ENCODE results near the gene SLC7A8. TPM values are rescaled to one million over a fixed set of nuclear protein-coding genes. Genes with fewer than 3 reads are reported as not detected.

SLC7A8 gene
- total RNA-seq, 3 donors from 2014 or later (not counting 1 experiment from before 2014, with no cell fraction given), result 0.42 to 1.2 (median 1.0) TPM

DNA sequence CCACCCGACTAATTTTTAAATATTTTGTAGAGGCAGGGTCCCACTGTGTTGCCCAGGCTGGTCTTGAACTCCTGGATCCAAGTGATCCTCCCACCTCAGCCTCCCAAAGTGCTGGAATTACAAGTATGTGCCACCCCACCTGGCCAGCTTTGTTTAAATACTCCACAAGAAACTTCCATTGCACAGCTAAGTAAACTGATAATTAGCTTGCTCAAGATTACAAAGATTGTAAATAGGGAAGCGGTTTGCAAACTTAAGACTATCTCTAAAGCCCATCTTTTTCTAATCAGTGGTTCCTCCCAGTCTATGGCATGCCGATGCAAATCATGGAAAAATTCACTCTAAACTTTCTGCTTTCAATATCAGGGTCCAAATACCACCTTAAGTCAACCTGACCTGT lies 9.7 kb downstream of the SLC7A8 start:
- H3K4me1 Mint-ChIP-seq, result no peaks in the 10 kb centered on the region
- ATAC-seq, result no peak
- TF ChIP-seq CTCF (IDR thresholded peaks at IDR 0.05), result no peak
- Histone ChIP-seq H3K27ac (ENCODE audit: low read length) (no peak overlapping the region), H3K4me3 (ENCODE audit: low read length) (no peak overlapping the region), H3K4me1 (ENCODE audit: control insufficient read depth, insufficient read depth, low read length) (no peaks in the 10 kb centered on the region), H3K36me3 (ENCODE audit: control insufficient read depth, insufficient read depth, low read length) (no peaks in the 10 kb centered on the region), H3K9me3 (ENCODE audit: control insufficient read depth, insufficient read depth, low read length) (no peaks in the 10 kb centered on the region), H3K27me3 (ENCODE audit: control insufficient read depth, insufficient read depth, low read length) (no peaks in the 10 kb centered on the region)
- H3K4me3 Mint-ChIP-seq, result no peak overlapping the region
- no peaks in the 10 kb centered on the region for H3K36me3 Mint-ChIP-seq
- WGBS (ENCODE audit: insufficient coverage), result 85% methylated on average over 3 of the region's 3 CpGs
- DNase-seq, result no peak
- intact Hi-C loops (cut with micrococcal nuclease), result no loop called here
- peaks cover 7 to 10% of the 10 kb centered on the region in 2 donors for H3K27me3 Mint-ChIP-seq (ENCODE audit: low read depth in 2 of 2)
- H3K9me3 Mint-ChIP-seq, result no peaks in the 10 kb centered on the region
- no peak overlapping the region for H3K27ac Mint-ChIP-seq

DNA sequence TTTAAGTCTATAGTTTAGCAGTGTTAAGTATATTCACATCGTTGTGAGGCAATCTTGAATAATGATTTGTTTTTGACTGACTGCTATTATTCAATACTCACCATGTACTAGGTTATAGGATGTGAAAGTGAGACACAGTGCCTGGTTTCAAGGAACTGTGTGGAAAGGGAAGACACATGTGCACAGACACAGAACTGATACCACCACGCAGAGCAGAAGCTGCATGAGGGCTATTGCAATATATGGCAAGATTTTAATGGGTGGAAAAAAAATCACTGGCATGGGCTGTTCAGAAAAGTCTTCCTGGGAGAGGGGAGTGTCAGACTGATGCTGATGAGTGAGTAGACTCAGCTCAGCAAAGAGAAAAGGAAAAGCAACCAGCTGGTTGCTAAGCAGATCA lies 10.4 kb downstream of the SLC7A8 start:
- Histone ChIP-seq H3K36me3 (ENCODE audit: control insufficient read depth, insufficient read depth, low read length) (no peaks in the 10 kb centered on the region), H3K4me1 (ENCODE audit: control insufficient read depth, insufficient read depth, low read length) (no peaks in the 10 kb centered on the region), H3K4me3 (ENCODE audit: low read length) (no peak overlapping the region), H3K9me3 (ENCODE audit: control insufficient read depth, insufficient read depth, low read length) (no peaks in the 10 kb centered on the region), H3K27ac (ENCODE audit: low read length) (no peak overlapping the region), H3K27me3 (ENCODE audit: control insufficient read depth, insufficient read depth, low read length) (no peaks in the 10 kb centered on the region)
- Mint-ChIP-seq H3K9me3 (no peaks in the 10 kb centered on the region), H3K27ac (no peak overlapping the region), H3K36me3 (no peaks in the 10 kb centered on the region), H3K27me3 (ENCODE audit: low read depth in 2 of 2) (peaks cover 7 to 11% of the 10 kb centered on the region in 2 donors), H3K4me1 (no peaks in the 10 kb centered on the region), H3K4me3 (no peak overlapping the region)
- peak in 1 of 3 donors; percentile 5 for ATAC-seq
- 67% methylated on average over 1 of the region's 2 CpGs for WGBS (ENCODE audit: insufficient coverage)
- DNase-seq, result no peak
- TF ChIP-seq CTCF (IDR thresholded peaks at IDR 0.05), result no peak
- intact Hi-C loops (cut with micrococcal nuclease), result no loop called here

- Histone ChIP-seq H3K27ac (ENCODE audit: low read length) (no peak overlapping the region), H3K4me1 (ENCODE audit: control insufficient read depth, insufficient read depth, low read length) (no peaks in the 10 kb centered on the region)
- intact Hi-C loops (cut with micrococcal nuclease), result no loop called here
Measured at GRCh38 chr14:23172574-23172973, 10.9 kb downstream of the SLC7A8 start.

More at GRCh38 chr14:23172574-23172973, 10.9 kb downstream of the SLC7A8 start:
- no peaks in the 10 kb centered on the region for H3K36me3 ChIP-seq (ENCODE audit: control insufficient read depth, insufficient read depth, low read length)
- Mint-ChIP-seq H3K4me1 (no peaks in the 10 kb centered on the region), H3K4me3 (no peak overlapping the region), H3K27ac (no peak overlapping the region), H3K9me3 (no peaks in the 10 kb centered on the region), H3K36me3 (no peaks in the 10 kb centered on the region), H3K27me3 (ENCODE audit: low read depth in 2 of 2) (peaks cover 6 to 11% of the 10 kb centered on the region in 2 donors)
- peak in 1 of 2 donors; percentile 34 for DNase-seq
- 59% methylated on average over 2 of the region's 3 CpGs for WGBS (ENCODE audit: insufficient coverage)
- H3K9me3 ChIP-seq (ENCODE audit: control insufficient read depth, insufficient read depth, low read length), result no peaks in the 10 kb centered on the region
- TF ChIP-seq CTCF (IDR thresholded peaks at IDR 0.05), result no peak
- H3K27me3 ChIP-seq (ENCODE audit: control insufficient read depth, insufficient read depth, low read length), result no peaks in the 10 kb centered on the region
- no peak for ATAC-seq
- H3K4me3 ChIP-seq (ENCODE audit: low read length), result no peak overlapping the region

All from natural killer cell (primary cell).